Gastroesophageal sphincter (tissue), 3 donors: ENCODE data around the gene SLC35E2B.
"Not testable (repeated sequence)": the region's sequence is repeated elsewhere in the genome, so short reads cannot be mapped to it uniquely, and the experiment has no call there.

Source experiments
- CTCF ChIP-seq, 4 experiments: fragments of 200-600 bp in 2 of 4; fragments of 450-650 bp in 2 of 4; sonication (generic) in 1 of 4; IDR thresholded peaks; one replicate each; pipeline ENCODE4 v1.5.1; 2017 to 2019; ENCODE audit warnings: antibody characterized with exemption in 4 of 4, mild to moderate bottlenecking in 2 of 4, moderate library complexity in 2 of 4
- EP300 ChIP-seq: sonication (generic); formaldehyde crosslinking; IDR thresholded peaks from one replicate; pipeline ENCODE4 v1.6.1; 2017; ENCODE audit warnings: antibody characterized with exemption, mild to moderate bottlenecking
- POLR2A ChIP-seq, 2 donors: fragments of 450-650 bp; IDR thresholded peaks; one replicate each; pipeline ENCODE4 v1.6.1; 2017; ENCODE audit warnings: antibody characterized with exemption in 2 of 2, mild to moderate bottlenecking in 2 of 2, moderate library complexity in 1 of 2
- POLR2AphosphoS5 ChIP-seq: sonication (generic); formaldehyde crosslinking; IDR thresholded peaks from one replicate; pipeline ENCODE4 v1.6.1; 2017; ENCODE audit warnings: antibody characterized with exemption

- not testable (repeated sequence) for TF ChIP-seq CTCF (IDR thresholded peaks at IDR 0.05); POLR2A (IDR thresholded peaks at IDR 0.05); EP300; POLR2AphosphoS5
Observed at GRCh38 chr1:1700067-1700466, 7.5 kb upstream of the SLC35E2B start.
